A172 (cell line): Measurements from ENCODE around the gene AMOTL2. TPM values are rescaled to one million over a fixed set of nuclear protein-coding genes. Genes with fewer than 3 reads are reported as not detected.

Experiments used
- DNase-seq: peaks from one replicate; pipeline ENCODE4 v3.0.0-alpha.2; 2015; ENCODE audit warnings: low spot score
- total RNA-seq: library from RNA; depleted of rRNA; stranded (reverse); fragments of >200 nt; shearing (Covaris generic); gene quantifications from 2 replicates; pipeline ENCODE4 v1.2.3, GENCODE V29; 2014; rRNA removed

Gene AMOTL2
- total RNA-seq, 1 experiment from 2014 or later, result 182 TPM

GRCh38 chr3:134315286-134316106 lies 58.8 kb downstream of the AMOTL2 start:
- peak; percentile 77 for DNase-seq

GRCh38 chr3:134314588-134315285 lies 59.5 kb downstream of the AMOTL2 start:
- DNase-seq, result peak; percentile 63

GRCh38 chr3:134313847-134314587 lies 60.2 kb downstream of the AMOTL2 start:
- peak; percentile 51 for DNase-seq

GRCh38 chr3:134312873-134313846 lies 61.1 kb downstream of the AMOTL2 start:
- DNase-seq, result peak; percentile 69

DNA sequence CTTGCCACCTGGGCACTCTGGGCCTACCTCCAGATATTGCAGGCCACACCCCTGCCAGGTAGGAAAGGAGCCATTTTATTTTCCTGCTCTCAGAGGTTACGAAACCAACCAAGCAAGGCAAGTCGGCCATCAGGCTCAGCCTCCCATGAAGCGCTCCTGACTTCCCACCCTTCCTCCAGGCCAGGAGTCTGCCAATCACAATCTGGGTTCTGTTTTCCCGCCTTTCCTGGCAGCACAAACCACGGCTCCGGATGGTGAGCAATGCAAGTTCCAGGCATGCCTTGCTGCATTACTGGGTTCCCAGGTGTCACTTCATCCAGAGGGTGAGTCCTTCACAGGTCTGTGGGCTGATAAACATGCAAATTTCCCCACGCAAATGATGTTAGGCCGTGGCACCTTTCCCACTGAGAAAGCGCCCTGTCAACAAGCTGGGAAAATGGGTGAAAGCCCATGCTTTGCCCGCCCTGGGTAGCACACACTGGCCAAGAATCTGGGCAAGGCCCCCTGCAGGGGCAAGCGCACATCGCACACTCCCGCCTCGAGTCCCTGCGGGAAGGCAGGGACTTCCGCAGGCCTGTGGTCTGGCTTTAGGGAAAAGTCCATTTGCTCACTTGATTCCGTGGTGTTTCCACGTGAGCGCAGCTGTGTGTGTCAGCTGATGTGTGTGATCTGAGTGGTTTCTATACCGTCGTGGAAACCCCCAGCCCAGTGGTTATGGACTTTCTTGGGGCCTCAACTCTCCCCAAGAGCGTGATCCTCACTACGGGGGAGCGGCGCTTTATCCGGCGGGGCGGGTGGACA lies 62.0 kb downstream of the AMOTL2 start:
- peak; percentile 80 for DNase-seq

GRCh38 chr3:134311693-134312071 lies 62.6 kb downstream of the AMOTL2 start:
- no peak for DNase-seq

GRCh38 chr3:134311265-134311664 lies 63.0 kb downstream of the AMOTL2 start:
- DNase-seq, result peak; percentile 56

GRCh38 chr3:134309987-134310700 lies 64.1 kb downstream of the AMOTL2 start:
- DNase-seq, result no peak

DNA sequence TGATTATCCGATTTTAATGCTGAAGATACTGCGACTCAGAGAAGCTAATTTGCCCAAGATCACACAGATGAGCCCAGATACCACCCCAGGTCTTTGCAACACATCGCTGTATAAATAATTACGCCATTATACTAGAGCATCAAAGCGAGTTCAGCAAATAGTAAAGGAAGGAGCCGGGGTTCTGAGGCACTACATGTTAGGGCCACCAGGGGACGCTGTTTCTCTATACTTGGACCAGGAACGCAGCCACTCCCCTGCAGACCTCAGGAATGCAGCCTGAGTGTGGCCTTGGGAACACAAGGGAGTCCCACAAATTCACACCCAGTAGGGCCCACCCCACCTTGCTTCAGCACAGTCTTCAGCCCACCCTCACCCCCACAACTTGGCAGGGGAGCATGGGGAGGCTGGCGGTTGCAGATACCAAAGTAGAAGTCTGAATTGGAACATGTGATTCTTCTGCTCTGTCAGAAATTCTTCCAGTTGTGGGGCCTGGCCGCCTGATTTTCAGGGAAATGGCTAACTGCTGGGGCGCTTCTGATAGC lies 65.8 kb downstream of the AMOTL2 start:
- peak; percentile 87 for DNase-seq

DNA sequence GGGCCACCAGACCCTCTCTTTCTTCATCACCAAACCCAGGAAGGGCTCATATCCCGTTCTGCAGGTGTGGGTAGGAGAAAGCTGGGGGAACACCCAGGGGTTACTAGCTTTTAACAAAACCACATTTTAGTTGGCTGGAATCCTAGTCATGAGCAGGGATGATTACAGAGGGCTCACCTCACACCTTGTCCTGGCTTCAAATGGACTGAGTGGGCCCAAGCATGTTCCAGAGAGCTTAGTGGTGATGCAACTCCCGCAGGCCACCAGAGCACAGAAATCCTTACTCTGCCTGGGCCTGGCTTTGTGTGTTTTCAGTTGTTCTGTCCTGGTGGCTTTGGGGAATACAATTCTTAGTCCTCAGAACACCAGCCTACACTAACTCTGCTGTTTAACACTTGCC lies 66.8 kb downstream of the AMOTL2 start:
- no peak for DNase-seq

DNA sequence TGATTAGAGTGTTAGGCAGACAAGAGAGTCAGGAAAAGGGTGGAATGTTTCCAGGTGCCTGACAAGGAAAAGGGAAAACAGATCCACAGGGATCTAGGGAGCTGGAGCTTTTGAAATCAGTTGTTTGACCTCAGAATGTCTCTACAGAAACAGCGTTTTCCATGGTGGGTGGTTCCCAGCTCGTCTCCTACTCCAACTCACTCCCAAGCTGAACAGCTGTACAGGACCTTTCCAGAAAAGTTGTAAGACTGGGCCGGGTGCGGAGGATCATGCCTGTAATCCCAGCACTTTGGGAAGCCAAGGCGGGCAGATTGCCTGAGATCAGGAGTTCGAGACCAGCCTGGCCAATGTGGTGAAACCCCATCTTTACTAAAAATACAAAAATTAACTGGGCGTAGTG lies 67.9 kb downstream of the AMOTL2 start:
- no peak for DNase-seq

Other genes with a start within 250 kb of the AMOTL2 start
- 88.1 and 91.0 TPM in 2 replicates for gene RYK, start 123.6 kb downstream of the AMOTL2 start, total RNA-seq
- 123 and 171 TPM in 2 replicates for gene ANAPC13, start 111.5 kb upstream of the AMOTL2 start, total RNA-seq
- gene CEP63, start 111.6 kb upstream of the AMOTL2 start, total RNA-seq, result 26.2 and 27.8 TPM in 2 replicates